Stimulated activated CD4-positive, alpha-beta T cell treated with anti-CD3 and anti-CD28 coated beads, Interleukin-15, amount 100 ng/mL, for 24 hours (primary cell): Measurements from ENCODE around the gene MAP9.
"Not testable (repeated sequence)": the region's sequence is repeated elsewhere in the genome, so short reads cannot be mapped to it uniquely, and the experiment has no call there.

Experiments
- DNase-seq: peaks from one replicate; pipeline ENCODE4 v3.0.0-alpha.2; 2020

MAP9 gene

DNA sequence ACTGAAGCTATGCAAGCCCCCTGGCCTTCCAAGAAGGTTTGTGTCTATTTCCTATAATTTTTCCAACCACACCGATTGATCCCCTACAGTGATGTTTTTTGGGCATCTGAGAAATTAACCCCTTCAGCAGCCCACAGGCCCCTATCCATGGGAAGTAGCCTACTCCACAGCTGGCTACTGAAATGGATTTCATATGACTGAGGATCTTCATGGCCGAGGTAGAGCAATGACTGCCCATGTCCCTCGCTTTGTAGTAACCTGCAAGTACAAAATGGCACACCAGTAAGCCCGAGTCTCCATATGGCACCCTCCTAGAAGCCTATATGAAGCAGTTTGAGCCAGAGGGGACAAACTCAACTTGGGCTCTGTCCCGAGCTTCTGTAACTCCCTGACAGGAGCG, 36.8 kb downstream of the MAP9 start:
- no peak for DNase-seq

DNA sequence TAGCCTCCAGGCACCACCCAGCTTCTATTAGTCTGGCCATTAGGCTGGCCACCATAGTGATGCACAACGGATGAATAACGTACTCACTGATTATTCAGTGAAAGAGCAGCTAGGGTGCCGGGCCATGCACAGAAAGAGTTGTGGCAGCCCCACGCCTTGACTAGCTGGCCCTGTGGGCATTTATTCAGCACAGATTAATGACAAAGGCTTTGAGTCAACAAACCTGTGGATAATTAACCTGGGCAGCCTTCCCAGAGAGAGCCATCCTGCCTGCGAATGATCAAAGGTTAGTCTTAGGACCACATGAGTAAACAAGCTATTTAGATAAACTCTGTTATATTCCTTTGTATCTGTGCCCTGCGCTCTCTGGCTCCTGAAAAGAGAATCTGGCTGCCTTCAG, 37.2 kb downstream of the MAP9 start:
- no peak for DNase-seq

DNA sequence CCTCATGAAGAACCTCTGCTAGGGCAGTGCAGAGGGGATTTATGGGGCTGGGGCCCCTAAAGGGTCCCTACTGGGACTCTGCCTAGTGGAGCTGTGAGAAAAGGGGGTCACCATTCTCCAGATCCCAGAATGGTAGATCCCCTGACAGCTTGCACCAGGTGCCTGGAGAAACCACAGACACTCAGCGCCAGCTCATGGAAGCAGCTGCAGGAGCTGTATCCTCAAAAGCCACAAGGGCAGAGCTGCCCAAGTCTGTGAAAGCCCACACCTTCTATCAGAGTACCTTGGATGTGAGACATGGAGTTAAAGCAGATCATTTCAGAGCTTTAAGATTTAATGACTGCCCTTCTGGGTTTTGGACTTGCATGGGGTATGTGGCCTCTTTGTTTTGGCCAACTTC, 38.6 kb downstream of the MAP9 start:
- DNase-seq: no peak

- no peak for DNase-seq
These were observed 40.5 kb downstream of the MAP9 start for GRCh38 chr4:155336242-155336641.

DNA sequence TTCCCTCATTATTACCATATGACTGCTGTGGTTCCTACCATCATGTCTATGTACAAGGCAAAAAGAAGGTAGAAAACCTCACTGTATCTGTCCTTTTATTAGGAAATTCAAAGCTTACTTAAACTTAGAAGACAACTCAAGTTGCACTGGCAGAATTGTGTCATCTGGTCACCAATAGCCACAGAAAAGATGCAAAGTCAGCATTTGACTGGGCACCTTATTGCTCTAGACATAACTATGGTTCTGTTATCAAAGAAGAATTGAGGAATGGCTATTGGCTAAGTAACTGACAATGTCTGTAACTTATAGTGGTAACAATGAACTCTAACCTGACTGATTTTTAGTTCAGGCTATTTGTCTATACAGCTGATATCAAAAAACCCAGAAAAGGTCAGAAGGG, 45.3 kb downstream of the MAP9 start:
- DNase-seq: no peak

DNA sequence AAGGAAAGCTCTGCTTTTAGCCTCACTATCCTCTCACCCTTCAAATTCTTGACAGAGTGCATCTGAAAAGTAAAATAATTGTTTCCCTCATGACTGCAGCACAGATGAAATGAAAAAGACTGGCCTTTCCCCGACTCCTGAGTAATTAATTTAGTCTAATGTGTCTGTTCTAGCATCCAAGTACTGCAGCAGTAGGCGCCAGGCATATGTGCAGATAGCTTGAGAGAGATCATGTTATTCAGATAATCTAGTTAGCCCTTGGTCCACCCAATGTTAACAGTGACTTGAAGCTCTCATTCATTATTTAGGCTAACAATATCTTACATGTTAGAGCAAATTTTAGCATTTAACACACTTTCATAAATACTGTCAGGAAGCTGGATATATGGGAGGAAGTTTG, 54.0 kb downstream of the MAP9 start:
- DNase-seq: no peak

DNA sequence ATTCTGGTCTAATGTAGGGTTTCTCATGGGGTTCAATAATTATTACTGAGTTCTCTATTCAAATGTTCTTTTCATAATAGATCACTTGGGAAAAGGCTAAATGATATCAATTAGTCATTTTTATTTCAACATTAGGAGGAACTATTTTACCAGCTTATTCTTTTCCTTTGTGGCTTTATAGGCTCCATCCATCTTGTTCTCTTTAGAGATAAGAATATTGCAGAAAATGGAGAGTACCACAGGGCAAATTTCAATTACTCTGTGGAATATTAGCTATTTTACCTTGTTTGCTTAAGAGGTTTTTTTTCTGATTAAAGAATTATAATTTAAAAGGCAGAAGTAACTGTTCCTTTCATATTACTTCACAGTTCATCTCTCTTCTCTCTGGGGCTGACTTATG, 55.8 kb downstream of the MAP9 start:
- no peak for DNase-seq

GRCh38 chr4:155319516-155319915, 57.2 kb downstream of the MAP9 start:
- no peak for DNase-seq

DNA sequence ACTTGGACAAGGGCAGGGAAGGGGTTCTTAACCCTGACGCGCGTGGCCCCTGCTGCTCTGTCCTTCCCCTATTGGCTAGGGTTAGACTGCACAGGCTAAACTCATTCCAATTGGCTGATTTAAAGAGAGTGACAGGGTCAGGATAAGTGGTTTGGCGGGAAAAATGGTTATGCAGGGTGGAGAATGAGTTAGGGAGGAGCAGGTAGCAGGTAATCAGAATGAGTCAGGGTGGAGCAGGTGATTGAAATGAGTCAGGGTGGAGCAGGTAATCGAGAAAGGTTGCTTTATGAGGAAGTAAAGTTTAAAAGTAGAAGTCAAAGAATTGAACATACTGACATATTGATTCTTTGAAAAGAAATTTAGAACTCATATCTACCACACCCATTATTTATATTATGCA, 64.7 kb downstream of the MAP9 start:
- DNase-seq: not testable (repeated sequence)

DNA sequence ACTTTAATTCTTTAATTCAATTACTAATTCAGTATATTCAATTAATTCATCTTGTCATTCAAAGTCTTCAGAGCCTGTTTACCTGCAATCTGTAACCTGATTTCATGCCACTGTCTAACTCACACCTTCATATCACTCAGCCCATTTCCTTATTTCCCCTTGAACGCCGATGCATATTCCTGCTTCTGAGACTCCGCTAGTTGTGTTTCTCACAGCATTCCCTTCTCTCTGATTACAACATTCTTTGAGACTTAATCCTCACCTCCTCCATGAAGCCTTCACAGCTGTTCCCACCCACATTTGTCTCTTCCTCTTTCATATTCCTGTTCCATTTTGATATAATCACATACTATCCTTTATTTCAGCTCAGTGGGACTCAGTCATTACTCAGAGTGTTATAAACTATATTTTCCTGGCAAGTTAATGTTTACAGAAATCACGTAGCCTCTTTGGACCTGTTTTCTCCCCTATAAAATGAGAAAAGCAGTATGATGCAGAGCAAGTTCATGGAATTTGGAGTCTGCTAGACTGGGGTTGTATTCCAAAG, 69.0 kb downstream of the MAP9 start:
- no peak for DNase-seq

DNA sequence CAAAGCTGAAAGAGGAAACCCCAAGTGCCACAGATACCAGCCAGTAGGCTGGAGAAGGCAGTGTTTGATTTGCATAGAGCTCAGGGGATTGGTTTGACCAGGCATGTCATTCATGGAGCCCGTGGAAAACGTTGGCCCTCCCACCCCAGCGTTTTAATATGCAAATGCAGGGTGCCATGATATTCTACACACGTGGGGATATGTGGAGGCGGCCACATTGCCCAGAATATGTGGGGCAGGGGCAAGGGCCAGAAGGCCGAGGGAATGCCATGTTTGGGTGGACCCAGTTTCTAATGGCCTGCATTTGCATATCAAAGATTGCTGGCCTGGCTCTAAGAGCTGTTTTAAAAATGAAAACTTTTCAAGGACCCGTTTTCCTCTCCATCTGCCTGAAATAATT, 71.1 kb downstream of the MAP9 start:
- DNase-seq: no peak

DNA sequence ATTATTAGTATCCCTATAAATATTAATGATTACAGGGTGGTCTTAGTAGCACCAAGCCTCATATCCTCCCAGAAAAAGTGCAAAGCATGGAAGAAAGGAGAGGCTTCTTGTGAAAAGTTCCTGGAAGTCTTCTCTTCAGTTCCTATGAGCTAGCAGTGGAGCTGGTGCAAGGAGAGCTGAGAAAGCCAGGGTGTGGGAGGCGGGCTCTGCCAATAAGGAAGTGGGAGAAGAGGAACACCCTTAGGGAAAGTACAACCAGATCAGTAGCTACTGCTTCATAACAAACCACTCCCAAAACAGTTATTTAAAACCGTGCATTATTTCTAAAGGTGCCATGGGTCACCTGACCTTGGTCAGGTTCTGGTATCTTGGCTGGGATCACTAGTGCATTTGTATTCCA, 72.4 kb downstream of the MAP9 start:
- DNase-seq: no peak

DNA sequence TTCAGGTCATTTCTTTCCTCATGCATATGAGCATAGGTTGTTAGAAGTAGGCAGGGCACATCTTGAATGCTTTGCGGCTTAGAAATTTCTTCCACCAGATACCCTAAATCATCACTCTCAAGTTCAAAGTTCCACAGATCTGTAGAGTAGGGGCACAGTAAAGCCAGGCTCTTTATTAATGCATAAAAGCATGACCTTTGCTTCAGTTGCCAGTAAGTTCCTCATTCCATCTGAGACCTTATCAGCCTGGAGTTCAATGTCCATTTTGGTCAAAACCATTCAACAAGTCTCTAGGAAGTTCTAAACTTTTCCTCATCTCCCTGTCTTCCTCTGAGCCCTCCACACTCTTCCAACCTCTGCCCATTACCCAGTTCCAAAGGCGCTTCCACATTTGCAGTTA, 77.7 kb downstream of the MAP9 start:
- no peak for DNase-seq
